Measurements from ENCODE around the gene LY6G6F. TPM values are rescaled to one million over a fixed set of nuclear protein-coding genes. Genes with fewer than 3 reads are reported as not detected.
A peak's percentile ranks its signal among the peaks of the same experiment; 100 is the strongest.

LY6G6F gene
- total RNA-seq, 1 experiment from 2014 or later, result not detected

- peak; percentile 100 for DNase-seq (ENCODE audit: low read depth)
Measured at GRCh38 chr6:31739639-31740396, 33.2 kb downstream of the LY6G6F start, which contains the start of gene MSH5. TSS of gene MSH5 (plus strand) at chr6:31740005. CDS start at chr6:31740467, 462 bp downstream.

GRCh38 chr6:31740397-31741223 lies 33.9 kb downstream of the LY6G6F start:
- no peak for DNase-seq (ENCODE audit: low read depth)

- no peak for DNase-seq (ENCODE audit: low read depth)
Measured at GRCh38 chr6:31741815-31742214, 35.1 kb downstream of the LY6G6F start.

GRCh38 chr6:31742894-31743293 lies 36.2 kb downstream of the LY6G6F start:
- DNase-seq (ENCODE audit: low read depth), result no peak

GRCh38 chr6:31744422-31744821 lies 37.8 kb downstream of the LY6G6F start:
- DNase-seq (ENCODE audit: low read depth), result no peak

GRCh38 chr6:31749301-31750036 lies 42.8 kb downstream of the LY6G6F start:
- DNase-seq (ENCODE audit: low read depth), result no peak

- no peak for DNase-seq (ENCODE audit: low read depth)
Measured at GRCh38 chr6:31750411-31751022, 43.9 kb downstream of the LY6G6F start.

GRCh38 chr6:31752739-31753319 lies 46.2 kb downstream of the LY6G6F start:
- peak; percentile 65 for DNase-seq (ENCODE audit: low read depth)

- no peak for DNase-seq (ENCODE audit: low read depth)
Measured at GRCh38 chr6:31758281-31758680, 51.6 kb downstream of the LY6G6F start.

Other genes with a start within 250 kb of the LY6G6F start
- 31.0 and 34.4 TPM in 2 replicates for gene MICB, start 208.7 kb upstream of the LY6G6F start, total RNA-seq (2014; rRNA removed; shearing (Covaris generic))
- not detected in 2 replicates for gene MCCD1, start 177.9 kb upstream of the LY6G6F start, total RNA-seq (2014; rRNA removed; shearing (Covaris generic))
- gene DDX39B, start 164.9 kb upstream of the LY6G6F start, total RNA-seq (2014; rRNA removed; shearing (Covaris generic)), result 472 and 494 TPM in 2 replicates
- gene ATP6V1G2, start 160.3 kb upstream of the LY6G6F start, total RNA-seq (2014; rRNA removed; shearing (Covaris generic)), result 2.3 and 2.6 TPM in 2 replicates
- gene NFKBIL1, start 159.3 kb upstream of the LY6G6F start, total RNA-seq (2014; rRNA removed; shearing (Covaris generic)), result 25.0 and 27.5 TPM in 2 replicates
- gene LTA, start 134.6 kb upstream of the LY6G6F start, total RNA-seq (2014; rRNA removed; shearing (Covaris generic)), result not detected in 2 replicates
- 1.7 TPM in 2 replicates for gene TNF, start 131.3 kb upstream of the LY6G6F start, total RNA-seq (2014; rRNA removed; shearing (Covaris generic))
- not detected in 2 replicates for gene LTB, start 124.4 kb upstream of the LY6G6F start, total RNA-seq (2014; rRNA removed; shearing (Covaris generic))
- gene LST1, start 120.6 kb upstream of the LY6G6F start, total RNA-seq (2014; rRNA removed; shearing (Covaris generic)), result not detected in 2 replicates
- gene NCR3, start 113.9 kb upstream of the LY6G6F start, total RNA-seq (2014; rRNA removed; shearing (Covaris generic)), result 0.36 TPM in 1 of 2 replicates, not detected in the other
- gene AIF1, start 91.6 kb upstream of the LY6G6F start, total RNA-seq (2014; rRNA removed; shearing (Covaris generic)), result not detected in 2 replicates
- gene PRRC2A, start 86.2 kb upstream of the LY6G6F start, total RNA-seq (2014; rRNA removed; shearing (Covaris generic)), result 52.8 and 53.7 TPM in 2 replicates
- gene BAG6, start 54.2 kb upstream of the LY6G6F start, total RNA-seq (2014; rRNA removed; shearing (Covaris generic)), result 124 and 161 TPM in 2 replicates
- 2.5 and 3.4 TPM in 2 replicates for gene APOM, start 51.0 kb upstream of the LY6G6F start, total RNA-seq (2014; rRNA removed; shearing (Covaris generic))
- 13.9 and 18.6 TPM in 2 replicates for gene C6orf47, start 46.1 kb upstream of the LY6G6F start, total RNA-seq (2014; rRNA removed; shearing (Covaris generic))
- 20.0 and 22.5 TPM in 2 replicates for gene GPANK1, start 41.9 kb upstream of the LY6G6F start, total RNA-seq (2014; rRNA removed; shearing (Covaris generic))
- gene CSNK2B, start 40.8 kb upstream of the LY6G6F start, total RNA-seq (2014; rRNA removed; shearing (Covaris generic)), result 371 and 469 TPM in 2 replicates
- gene LY6G5B, start 36.9 kb upstream of the LY6G6F start, total RNA-seq (2014; rRNA removed; shearing (Covaris generic)), result 0.36 and 1.3 TPM in 2 replicates
- 2.9 and 3.2 TPM in 2 replicates for gene LY6G5C, start 25.8 kb upstream of the LY6G6F start, total RNA-seq (2014; rRNA removed; shearing (Covaris generic))
- 36.7 and 36.9 TPM in 2 replicates for gene ABHD16A, start 3.5 kb upstream of the LY6G6F start, total RNA-seq (2014; rRNA removed; shearing (Covaris generic))
- gene LY6G6D, start 8.5 kb downstream of the LY6G6F start, total RNA-seq (2014; rRNA removed; shearing (Covaris generic)), result not detected in 2 replicates
- not detected in 2 replicates for gene LY6G6C, start 14.9 kb downstream of the LY6G6F start, total RNA-seq (2014; rRNA removed; shearing (Covaris generic))
- not detected in 2 replicates for gene MPIG6B, start 16.5 kb downstream of the LY6G6F start, total RNA-seq (2014; rRNA removed; shearing (Covaris generic))
- gene DDAH2, start 22.4 kb downstream of the LY6G6F start, total RNA-seq (2014; rRNA removed; shearing (Covaris generic)), result 39.4 and 53.3 TPM in 2 replicates
- 1,387 and 1,552 TPM in 2 replicates for gene CLIC1, start 29.7 kb downstream of the LY6G6F start, total RNA-seq (2014; rRNA removed; shearing (Covaris generic))
- 14.1 and 17.8 TPM in 2 replicates for gene MSH5, start 33.1 kb downstream of the LY6G6F start, total RNA-seq (2014; rRNA removed; shearing (Covaris generic))
- 0.72 and 2.7 TPM in 2 replicates for gene SAPCD1, start 55.8 kb downstream of the LY6G6F start, total RNA-seq (2014; rRNA removed; shearing (Covaris generic))
- gene VWA7, start 70.5 kb downstream of the LY6G6F start, total RNA-seq (2014; rRNA removed; shearing (Covaris generic)), result 0.10 and 0.36 TPM in 2 replicates
- gene VARS1, start 88.9 kb downstream of the LY6G6F start, total RNA-seq (2014; rRNA removed; shearing (Covaris generic)), result 26.4 and 33.6 TPM in 2 replicates
- gene LSM2, start 100.1 kb downstream of the LY6G6F start, total RNA-seq (2014; rRNA removed; shearing (Covaris generic)), result 145 and 164 TPM in 2 replicates
- gene HSPA1L, start 108.4 kb downstream of the LY6G6F start, total RNA-seq (2014; rRNA removed; shearing (Covaris generic)), result 0.68 and 0.84 TPM in 2 replicates
- gene HSPA1A, start 108.7 kb downstream of the LY6G6F start, total RNA-seq (2014; rRNA removed; shearing (Covaris generic)), result 141 and 155 TPM in 2 replicates
- gene HSPA1B, start 120.9 kb downstream of the LY6G6F start, total RNA-seq (2014; rRNA removed; shearing (Covaris generic)), result 82.1 and 101 TPM in 2 replicates
- 55.3 and 66.7 TPM in 2 replicates for gene NEU1, start 156.0 kb downstream of the LY6G6F start, total RNA-seq (2014; rRNA removed; shearing (Covaris generic))
- 1.5 TPM in 1 of 2 replicates, not detected in the other for gene SLC44A4, start 172.1 kb downstream of the LY6G6F start, total RNA-seq (2014; rRNA removed; shearing (Covaris generic))
- gene EHMT2, start 190.8 kb downstream of the LY6G6F start, total RNA-seq (2014; rRNA removed; shearing (Covaris generic)), result 38.6 and 46.1 TPM in 2 replicates
- 1.2 and 1.4 TPM in 2 replicates for gene ZBTB12, start 195.2 kb downstream of the LY6G6F start, total RNA-seq (2014; rRNA removed; shearing (Covaris generic))
- not detected in 2 replicates for gene C2, start 220.9 kb downstream of the LY6G6F start, total RNA-seq (2014; rRNA removed; shearing (Covaris generic))
- gene CFB, start 239.2 kb downstream of the LY6G6F start, total RNA-seq (2014; rRNA removed; shearing (Covaris generic)), result 0.72 and 1.8 TPM in 2 replicates